HG03097 (cell line): Measurements from ENCODE around the gene IGLL5.
"Not testable (repeated sequence)": the region's sequence is repeated elsewhere in the genome, so short reads cannot be mapped to it uniquely, and the experiment has no call there.

Experiments
- ATAC-seq: cut with Tn5 transposase; IDR thresholded peaks from one replicate; pipeline ENCODE4 v1.9.1; 2021; ENCODE audit not compliant: unreplicated experiment, low FRiP score

Gene IGLL5

GRCh38 chr22:22898411-22898950, 10.9 kb downstream of the IGLL5 start:
- ATAC-seq: not testable (repeated sequence)

GRCh38 chr22:22899342-22900080, 11.9 kb downstream of the IGLL5 start:
- ATAC-seq: not testable (repeated sequence)

GRCh38 chr22:22900527-22901205, 13.1 kb downstream of the IGLL5 start:
- ATAC-seq: not testable (repeated sequence)

- no peak for ATAC-seq
These were observed 14.1 kb downstream of the IGLL5 start for GRCh38 chr22:22901578-22902218.

- no peak for ATAC-seq
These were observed 14.8 kb downstream of the IGLL5 start for GRCh38 chr22:22902247-22903001.

GRCh38 chr22:22903355-22903777, 15.8 kb downstream of the IGLL5 start:
- ATAC-seq: no peak

GRCh38 chr22:22903781-22904192, 16.2 kb downstream of the IGLL5 start:
- not testable (repeated sequence) for ATAC-seq

GRCh38 chr22:22904736-22905135, 17.1 kb downstream of the IGLL5 start:
- not testable (repeated sequence) for ATAC-seq

- not testable (repeated sequence) for ATAC-seq
These were observed 18.8 kb downstream of the IGLL5 start for GRCh38 chr22:22906391-22906790.

GRCh38 chr22:22906907-22907550, 19.4 kb downstream of the IGLL5 start:
- no peak for ATAC-seq

- ATAC-seq: no peak
These were observed 20.2 kb downstream of the IGLL5 start for GRCh38 chr22:22907551-22908494.

GRCh38 chr22:22908495-22908861, 20.9 kb downstream of the IGLL5 start:
- no peak for ATAC-seq

GRCh38 chr22:22908941-22909604, 21.5 kb downstream of the IGLL5 start:
- no peak for ATAC-seq

GRCh38 chr22:22909605-22910271, 22.1 kb downstream of the IGLL5 start:
- no peak for ATAC-seq

- no peak for ATAC-seq
These were observed 22.9 kb downstream of the IGLL5 start for GRCh38 chr22:22910272-22911240.

GRCh38 chr22:22911327-22912134, 23.9 kb downstream of the IGLL5 start:
- no peak for ATAC-seq
